Measurements from ENCODE around the gene ZC3H7B. TPM values are rescaled to one million over a fixed set of nuclear protein-coding genes. Genes with fewer than 3 reads are reported as not detected.

Gene ZC3H7B
- total RNA-seq, 2 experiments from 2014 or later: 41.7 to 42.1 TPM

DNA sequence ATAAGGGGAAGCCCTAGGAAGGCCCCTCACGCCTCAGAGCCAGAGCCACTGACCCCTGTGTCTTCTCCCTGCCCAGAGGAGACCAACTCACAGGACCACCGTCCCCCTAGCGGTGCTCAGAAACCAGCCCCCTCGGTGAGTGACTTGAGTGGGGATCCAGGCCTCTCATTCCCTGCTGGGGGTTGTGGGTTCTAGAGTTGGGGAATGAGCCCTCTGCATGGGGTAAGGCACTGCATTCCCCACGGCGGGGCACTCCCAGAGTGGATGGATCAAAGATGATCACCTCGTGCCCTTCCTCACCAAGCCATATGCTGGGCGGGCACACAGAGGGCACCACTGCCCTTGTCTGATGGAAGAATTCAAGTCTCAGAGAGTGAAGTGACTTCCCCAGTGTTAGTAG, 39.7 kb downstream of the ZC3H7B start:
- Mint-ChIP-seq H3K9me3 (no peaks in the 10 kb centered on the region), H3K27me3 (no peaks in the 10 kb centered on the region), H3K4me3 (no peak overlapping the region), H3K27ac (no peak overlapping the region), H3K36me3 (ENCODE audit: low read depth) (no peaks in the 10 kb centered on the region), H3K4me1 (peaks cover 7% of the 10 kb centered on the region)
- no peak for DNase-seq
- CTCF ChIA-PET: no interaction called here
- POLR2A ChIA-PET: no interaction called here

DNA sequence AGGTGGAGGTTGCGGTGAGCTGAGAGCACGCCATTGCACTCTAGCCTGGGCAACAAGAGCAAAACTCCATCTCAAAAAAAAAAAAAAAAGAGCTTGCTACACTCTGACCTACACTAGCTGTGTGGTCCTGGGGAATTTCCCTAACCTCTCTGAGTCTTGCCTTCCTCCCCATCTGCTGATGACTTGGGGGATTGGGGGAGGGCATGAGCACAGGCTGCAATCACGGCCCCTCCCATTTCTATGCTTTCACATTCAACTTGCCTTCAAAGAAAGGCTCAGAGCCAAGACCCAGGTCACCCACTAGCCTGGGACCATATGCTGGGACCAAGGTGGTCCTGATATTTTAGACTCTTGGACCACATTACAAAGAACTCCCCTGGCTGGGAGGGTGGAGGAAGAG, 40.7 kb downstream of the ZC3H7B start:
- H3K27ac Mint-ChIP-seq: peak overlapping the region; percentile 31
- ChIA-PET POLR2A (no interaction called here), CTCF (no interaction called here)
- H3K9me3 Mint-ChIP-seq: no peaks in the 10 kb centered on the region
- H3K27me3 Mint-ChIP-seq: no peaks in the 10 kb centered on the region
- H3K4me1 Mint-ChIP-seq: peaks cover 7% of the 10 kb centered on the region
- no peak overlapping the region for H3K4me3 Mint-ChIP-seq
- H3K36me3 Mint-ChIP-seq (ENCODE audit: low read depth): peaks cover 2% of the 10 kb centered on the region
- DNase-seq: peak; percentile 22

DNA sequence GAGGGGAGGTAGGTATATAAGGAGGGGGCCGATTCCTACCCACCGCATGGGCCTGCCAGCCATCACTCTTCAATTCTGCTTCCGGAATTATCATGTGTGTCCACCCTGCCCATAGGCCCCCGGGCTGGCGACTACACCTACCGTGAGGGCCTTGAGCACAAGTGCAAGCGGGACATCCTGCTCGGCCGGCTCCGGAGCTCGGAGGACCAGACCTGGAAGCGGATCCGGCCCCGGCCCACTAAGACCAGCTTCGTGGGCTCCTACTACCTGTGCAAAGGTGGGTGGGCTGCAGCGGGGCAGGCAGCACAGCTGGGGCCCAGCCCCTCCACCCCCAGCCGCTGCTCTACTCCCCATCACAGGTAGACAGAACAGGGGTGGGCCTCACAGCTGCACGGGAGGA, 42.0 kb downstream of the ZC3H7B start:
- peaks cover 2% of the 10 kb centered on the region for H3K4me1 Mint-ChIP-seq
- ChIA-PET CTCF (no interaction called here), POLR2A (interaction anchor here (1.5 kb wide), 1 partner anchor 42 kb away, joined by 3 read pairs; the partner anchor contains the start of gene ZC3H7B)
- no peaks in the 10 kb centered on the region for H3K27me3 Mint-ChIP-seq
- no peak overlapping the region for H3K27ac Mint-ChIP-seq
- H3K36me3 Mint-ChIP-seq (ENCODE audit: low read depth): peaks cover 8% of the 10 kb centered on the region
- no peak overlapping the region for H3K4me3 Mint-ChIP-seq
- H3K9me3 Mint-ChIP-seq: no peaks in the 10 kb centered on the region
- DNase-seq: no peak

DNA sequence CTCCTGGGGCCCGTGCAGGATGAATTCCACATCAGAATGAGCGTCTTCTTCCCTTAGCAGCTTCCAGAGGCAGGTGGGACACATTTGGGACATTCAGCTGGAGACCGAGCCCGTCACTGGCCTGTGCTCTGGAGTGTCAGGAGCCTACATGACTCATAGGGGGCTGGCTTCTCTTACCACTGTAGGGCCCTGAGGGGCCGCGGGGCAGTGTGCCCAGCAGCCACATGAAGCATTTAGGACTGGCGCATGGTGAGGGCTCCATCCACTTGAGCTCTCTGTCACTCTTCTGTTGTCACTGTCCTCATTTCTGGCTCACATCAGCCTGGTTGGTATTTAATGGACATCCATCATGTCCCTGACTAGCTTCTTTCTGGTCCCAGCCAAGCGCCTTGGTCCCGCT, 42.4 kb downstream of the ZC3H7B start:
- POLR2A ChIA-PET: interaction anchor here (1.5 kb wide), 1 partner anchor 42 kb away, joined by 3 read pairs; the partner anchor contains the start of gene ZC3H7B
- CTCF ChIA-PET: no interaction called here

DNA sequence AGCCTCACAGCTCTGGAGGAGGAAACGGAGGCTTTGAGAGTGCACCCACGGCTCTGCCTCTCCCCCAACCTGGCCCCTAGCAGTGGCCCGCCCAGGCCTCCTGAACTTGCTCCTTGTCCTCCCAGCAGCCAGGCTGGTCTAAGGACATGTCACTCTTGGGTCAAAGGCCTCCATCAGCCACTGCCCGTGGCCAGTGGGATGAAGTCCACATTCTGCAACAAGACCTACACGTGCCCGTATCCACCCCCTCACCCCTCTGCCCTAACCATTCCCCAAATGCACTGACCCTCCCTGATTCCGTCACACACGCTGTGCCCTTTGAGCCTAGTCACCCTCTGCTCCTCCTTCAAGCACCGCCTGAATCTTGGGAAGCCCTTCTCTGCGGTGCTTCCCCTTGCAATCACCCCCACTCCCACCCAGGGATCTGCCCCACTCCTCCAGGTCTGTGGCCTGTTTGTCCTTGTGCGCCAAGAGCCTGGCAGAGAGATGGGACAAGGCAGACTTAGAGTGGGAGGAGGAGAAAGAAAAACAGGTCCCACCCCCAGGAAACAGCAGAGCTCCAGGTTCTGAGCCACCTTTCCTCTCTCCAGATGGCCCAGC, 43.0 kb downstream of the ZC3H7B start:
- POLR2A ChIA-PET: interaction anchor here (1.5 kb wide), 1 partner anchor 43 kb away, joined by 3 read pairs; the partner anchor contains the start of gene ZC3H7B
- H3K4me1 Mint-ChIP-seq: peaks cover 2% of the 10 kb centered on the region
- peaks cover 8% of the 10 kb centered on the region for H3K36me3 Mint-ChIP-seq (ENCODE audit: low read depth)
- CTCF ChIA-PET: no interaction called here
- H3K4me3 Mint-ChIP-seq: no peak overlapping the region
- no peak overlapping the region for H3K27ac Mint-ChIP-seq
- H3K27me3 Mint-ChIP-seq: no peaks in the 10 kb centered on the region
- DNase-seq: no peak
- H3K9me3 Mint-ChIP-seq: no peaks in the 10 kb centered on the region

More for the DNA sequence above, 42.4 kb downstream of the ZC3H7B start:
- Mint-ChIP-seq H3K36me3 (ENCODE audit: low read depth) (peaks cover 8% of the 10 kb centered on the region), H3K4me3 (no peak overlapping the region), H3K9me3 (no peaks in the 10 kb centered on the region), H3K27ac (no peak overlapping the region), H3K4me1 (peaks cover 2% of the 10 kb centered on the region), H3K27me3 (no peaks in the 10 kb centered on the region)
- no peak for DNase-seq

- no peak for DNase-seq
- peaks cover 19% of the 10 kb centered on the region for H3K36me3 Mint-ChIP-seq (ENCODE audit: low read depth)
- no peak overlapping the region for H3K4me3 Mint-ChIP-seq
- H3K9me3 Mint-ChIP-seq: no peaks in the 10 kb centered on the region
- H3K27ac Mint-ChIP-seq: no peak overlapping the region
- peaks cover 2% of the 10 kb centered on the region for H3K4me1 Mint-ChIP-seq
- no peaks in the 10 kb centered on the region for H3K27me3 Mint-ChIP-seq
- CTCF ChIA-PET: no interaction called here
- POLR2A ChIA-PET: no interaction called here
Measured at GRCh38 chr22:41345807-41346335, 44.5 kb downstream of the ZC3H7B start.

DNA sequence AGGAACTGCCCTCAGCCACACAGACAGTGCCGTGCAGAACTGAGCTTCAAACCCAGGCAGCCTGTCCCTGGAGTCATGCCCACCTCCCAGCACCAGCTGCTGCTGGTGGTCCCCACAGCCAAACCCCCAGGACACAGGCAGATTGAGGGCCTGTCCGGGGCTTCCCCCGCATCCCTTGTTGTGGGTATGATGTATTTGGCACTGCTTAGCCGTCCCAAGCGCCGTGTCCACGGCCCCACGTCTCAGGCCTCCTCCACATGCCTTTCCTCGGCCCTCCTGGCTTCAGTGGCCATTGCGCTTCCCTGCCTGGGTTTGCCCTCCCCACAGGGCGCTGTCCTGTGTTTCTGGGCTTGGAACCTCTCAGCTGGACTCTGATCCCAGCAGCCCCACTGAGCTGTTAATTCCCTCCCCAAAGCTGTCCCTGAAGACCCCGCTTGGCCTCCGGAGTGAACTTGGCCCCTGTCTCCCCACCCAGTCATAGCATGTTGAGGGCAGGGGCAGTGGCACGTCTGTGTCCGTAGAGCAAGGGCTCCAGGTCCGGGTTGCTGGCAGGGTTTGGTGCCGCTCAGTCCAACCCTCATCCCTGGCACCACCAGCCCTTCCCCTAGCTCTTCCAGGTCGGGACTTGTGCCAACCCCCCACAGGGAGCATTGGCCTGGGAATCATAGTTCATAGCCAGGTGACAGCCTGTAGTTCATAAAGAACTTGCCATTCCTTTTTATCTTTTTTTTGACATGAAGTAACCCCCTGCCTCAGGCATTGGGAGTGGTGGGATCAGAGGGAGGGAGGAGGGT, 45.9 kb downstream of the ZC3H7B start:
- Mint-ChIP-seq H3K27ac (no peak overlapping the region), H3K27me3 (no peaks in the 10 kb centered on the region), H3K4me3 (no peak overlapping the region), H3K4me1 (no peaks in the 10 kb centered on the region), H3K36me3 (ENCODE audit: low read depth) (peaks cover 23% of the 10 kb centered on the region), H3K9me3 (no peaks in the 10 kb centered on the region)
- no peak for DNase-seq
- ChIA-PET POLR2A (interaction anchor here (1.1 kb wide), 1 partner anchor 56 kb away, joined by 3 read pairs; no protein-coding TSS in a partner anchor), CTCF (no interaction called here)

- H3K27me3 Mint-ChIP-seq: no peaks in the 10 kb centered on the region
- no peaks in the 10 kb centered on the region for H3K4me1 Mint-ChIP-seq
- ChIA-PET POLR2A (no interaction called here), CTCF (no interaction called here)
- H3K36me3 Mint-ChIP-seq (ENCODE audit: low read depth): peaks cover 29% of the 10 kb centered on the region
- DNase-seq: no peak
- H3K27ac Mint-ChIP-seq: no peak overlapping the region
- no peak overlapping the region for H3K4me3 Mint-ChIP-seq
- no peaks in the 10 kb centered on the region for H3K9me3 Mint-ChIP-seq
Measured at GRCh38 chr22:41348964-41349484, 47.7 kb downstream of the ZC3H7B start.

DNA sequence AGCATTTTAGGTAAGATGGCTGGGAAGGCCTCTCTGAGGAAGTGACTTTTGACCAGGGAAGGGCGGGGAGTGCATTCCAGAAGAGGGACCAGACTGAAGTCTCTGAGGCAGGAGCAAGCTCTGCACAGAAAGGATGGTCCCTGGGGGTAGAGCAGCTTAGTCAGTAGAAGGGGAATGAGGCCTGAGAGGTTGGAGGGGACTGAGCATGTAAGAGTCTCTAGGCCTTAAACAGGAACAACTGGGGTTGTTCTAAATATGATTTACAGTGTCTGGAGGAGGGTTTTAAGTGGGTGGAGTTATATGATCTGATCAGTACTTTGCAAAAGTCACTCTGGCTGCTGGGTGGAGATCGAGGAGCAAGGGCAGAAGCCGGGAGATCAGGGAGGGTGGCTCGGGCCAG, 48.8 kb downstream of the ZC3H7B start:
- CTCF ChIA-PET: no interaction called here
- DNase-seq: no peak
- POLR2A ChIA-PET: no interaction called here
- no peak overlapping the region for H3K4me3 Mint-ChIP-seq
- H3K9me3 Mint-ChIP-seq: no peaks in the 10 kb centered on the region
- H3K36me3 Mint-ChIP-seq (ENCODE audit: low read depth): peaks cover 39% of the 10 kb centered on the region
- no peak overlapping the region for H3K27ac Mint-ChIP-seq
- H3K27me3 Mint-ChIP-seq: no peaks in the 10 kb centered on the region
- no peaks in the 10 kb centered on the region for H3K4me1 Mint-ChIP-seq

- ChIA-PET CTCF (no interaction called here), POLR2A (no interaction called here)
- H3K4me1 Mint-ChIP-seq: no peaks in the 10 kb centered on the region
- no peak for DNase-seq
- H3K4me3 Mint-ChIP-seq: no peak overlapping the region
- no peaks in the 10 kb centered on the region for H3K27me3 Mint-ChIP-seq
- H3K27ac Mint-ChIP-seq: no peak overlapping the region
- peaks cover 39% of the 10 kb centered on the region for H3K36me3 Mint-ChIP-seq (ENCODE audit: low read depth)
- H3K9me3 Mint-ChIP-seq: no peaks in the 10 kb centered on the region
Measured at GRCh38 chr22:41351011-41351410, 49.7 kb downstream of the ZC3H7B start.

- ChIA-PET POLR2A (no interaction called here), CTCF (no interaction called here)
- H3K36me3 Mint-ChIP-seq (ENCODE audit: low read depth): peaks cover 39% of the 10 kb centered on the region
- H3K4me1 Mint-ChIP-seq: no peaks in the 10 kb centered on the region
- H3K4me3 Mint-ChIP-seq: no peak overlapping the region
- no peaks in the 10 kb centered on the region for H3K27me3 Mint-ChIP-seq
- no peak overlapping the region for H3K27ac Mint-ChIP-seq
- H3K9me3 Mint-ChIP-seq: no peaks in the 10 kb centered on the region
- DNase-seq: no peak
Measured at GRCh38 chr22:41352058-41352457, 50.7 kb downstream of the ZC3H7B start.

- DNase-seq: no peak
- Mint-ChIP-seq H3K27me3 (no peaks in the 10 kb centered on the region), H3K36me3 (ENCODE audit: low read depth) (peaks cover 35% of the 10 kb centered on the region), H3K27ac (no peak overlapping the region), H3K4me1 (no peaks in the 10 kb centered on the region), H3K4me3 (no peak overlapping the region), H3K9me3 (no peaks in the 10 kb centered on the region)
- CTCF ChIA-PET: interaction anchor here (0.6 kb wide), 1 partner anchor 643 kb away, joined by 3 read pairs; no protein-coding TSS in a partner anchor
- POLR2A ChIA-PET: interaction anchor here (1.3 kb wide), 1 partner anchor 27 kb away, joined by 5 read pairs; the partner anchor contains the start of gene TEF
Measured at GRCh38 chr22:41353862-41354575, 52.7 kb downstream of the ZC3H7B start.

DNA sequence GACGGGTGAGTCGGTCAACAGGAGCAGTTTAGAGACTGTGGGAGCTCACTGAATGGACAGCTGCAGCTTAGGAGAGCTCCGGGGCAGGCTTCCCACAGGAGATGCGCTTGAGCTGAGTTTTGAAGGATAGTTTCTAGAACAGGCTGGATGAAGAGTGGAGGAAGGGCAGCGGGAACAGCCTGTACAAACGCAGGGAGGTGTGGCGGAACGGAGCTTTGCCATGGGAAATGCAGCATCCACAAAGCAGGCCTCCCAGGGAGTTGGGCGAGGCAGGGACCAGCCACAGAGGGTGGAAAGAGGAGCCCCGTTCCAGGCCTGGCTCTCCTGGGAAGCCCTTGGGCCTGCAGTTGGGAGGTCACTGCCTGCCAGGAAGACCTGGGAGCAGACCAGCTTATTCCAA, 53.7 kb downstream of the ZC3H7B start:
- ChIA-PET CTCF (no interaction called here), POLR2A (no interaction called here)
- Mint-ChIP-seq H3K9me3 (no peaks in the 10 kb centered on the region), H3K4me3 (no peak overlapping the region), H3K27me3 (no peaks in the 10 kb centered on the region), H3K4me1 (no peaks in the 10 kb centered on the region), H3K27ac (no peak overlapping the region), H3K36me3 (ENCODE audit: low read depth) (peaks cover 32% of the 10 kb centered on the region)
- no peak for DNase-seq
